Left cardiac atrium (tissue), 4 donors: Measurements from ENCODE around the gene CUL1. TPM values are rescaled to one million over a fixed set of nuclear protein-coding genes. Genes with fewer than 3 reads are reported as not detected.
A peak's percentile ranks its signal among the peaks of the same experiment; 100 is the strongest.
"Not testable (repeated sequence)": the region's sequence is repeated elsewhere in the genome, so short reads cannot be mapped to it uniquely, and the experiment has no call there.

ENCODE experiments used
- ATAC-seq, 2 donors: fragments of 200-7000 bp; cut with Tn5 transposase; one replicate each; pipeline ENCODE4 v1.9.1; 2020; ENCODE audit warnings: mild to moderate bottlenecking in 2 of 2, moderate library complexity in 2 of 2
- DNase-seq: peaks from one replicate; pipeline ENCODE4 v3.0.0-alpha.2; 2020
- intact Hi-C, 2 donors: fragments of 100-400 bp; cut with DNase I; formaldehyde crosslinking; loops; one replicate each; pipeline versions ENCODE4 v1.14.1 to v1.15.1; 2022 to 2023
- total RNA-seq, 2 donors: library from RNA; stranded (reverse); fragmentation: NEBNext Ultra II Directional; extraction: Animal tissue kit (Norgen Biotek cat#: 25700); gene quantifications; one replicate each; pipeline ENCODE4 v1.2.1, GENCODE V29; 2021
- donor health status: DM: no; HTN: yes; CAD: no.
- donor health status: DM: no; HTN: yes; CAD: no; lungs with severe emphysema.
- donor health status: DM: yes; HTN: yes; CAD: no.
- donor health status: Dilated cardiomyopathy.

The CUL1 gene
- total RNA-seq, 2 donors from 2014 or later, result 40.8 to 52.2 TPM

- ATAC-seq, result no peak
These were observed 4.1 kb upstream of the CUL1 start for GRCh38 chr7:148694631-148695030.

GRCh38 chr7:148695953-148696352 is 2.8 kb upstream of the CUL1 start:
- ATAC-seq (no peak), DNase-seq (no peak)
- intact Hi-C loops, result no loop called here

More at GRCh38 chr7:148694631-148695030, 4.1 kb upstream of the CUL1 start:
- intact Hi-C loops, result no loop called here
- DNase-seq, result no peak

- intact Hi-C loops, result no loop called here
- no peak for DNase-seq
- ATAC-seq, result no peak
These were observed 1.9 kb upstream of the CUL1 start for GRCh38 chr7:148696787-148697186.

- intact Hi-C loops, result no loop called here
- peak; percentile 51 for DNase-seq
- ATAC-seq, result peak; percentile 3 to 14
These were observed 1.3 kb upstream of the CUL1 start for GRCh38 chr7:148697256-148698006.

- ATAC-seq (no peak), DNase-seq (no peak)
- intact Hi-C loops, result no loop called here
These were observed 701 bp upstream of the CUL1 start for GRCh38 chr7:148698007-148698396.

GRCh38 chr7:148699024-148699781 is 500 bp downstream of the CUL1 start:
- peak; percentile 60 to 69 for ATAC-seq

GRCh38 chr7:148699782-148700629 is 1.3 kb downstream of the CUL1 start:
- DNase-seq (no peak), ATAC-seq (peak in 1 of 2 donors; percentile 4)
- intact Hi-C loops, result loop anchor here in 1 of 2 donors (10.0 kb wide), 1 partner anchor 75 kb away; no protein-coding TSS in a partner anchor

More at GRCh38 chr7:148699024-148699781, 500 bp downstream of the CUL1 start:
- DNase-seq, result peak; percentile 79
- intact Hi-C loops, result no loop called here

- ATAC-seq (no peak), DNase-seq (peak; percentile 28)
- intact Hi-C loops, result loop anchor here in 1 of 2 donors (10.0 kb wide), 1 partner anchor 74 kb away; no protein-coding TSS in a partner anchor
These were observed 2.0 kb downstream of the CUL1 start for GRCh38 chr7:148700661-148701064.

GRCh38 chr7:148701414-148701813 is 2.7 kb downstream of the CUL1 start:
- intact Hi-C loops, result loop anchor here in 1 of 2 donors (10.0 kb wide), 1 partner anchor 73 kb away; no protein-coding TSS in a partner anchor
- ATAC-seq (no peak), DNase-seq (no peak)

- DNase-seq, result no peak
- ATAC-seq, result no peak
- intact Hi-C loops, result loop anchor here in 1 of 2 donors (10.0 kb wide), 1 partner anchor 72 kb away; no protein-coding TSS in a partner anchor
These were observed 4.4 kb downstream of the CUL1 start for GRCh38 chr7:148702876-148703670.

- ATAC-seq, DNase-seq: not testable (repeated sequence)
- intact Hi-C loops, result loop anchor here in 1 of 2 donors (10.0 kb wide), 1 partner anchor 71 kb away; no protein-coding TSS in a partner anchor
These were observed 4.9 kb downstream of the CUL1 start for GRCh38 chr7:148703671-148703962.

GRCh38 chr7:148704189-148704588 is 5.5 kb downstream of the CUL1 start:
- intact Hi-C loops, result loop anchor here in 1 of 2 donors (10.0 kb wide), 1 partner anchor 71 kb away; no protein-coding TSS in a partner anchor
- ATAC-seq (no peak), DNase-seq (no peak)

GRCh38 chr7:148704970-148705369 is 6.3 kb downstream of the CUL1 start:
- DNase-seq (no peak), ATAC-seq (no peak)
- intact Hi-C loops, result loop anchor here in 1 of 2 donors (10.0 kb wide), 1 partner anchor 70 kb away; no protein-coding TSS in a partner anchor

GRCh38 chr7:148706368-148706767 is 7.7 kb downstream of the CUL1 start:
- no peak for ATAC-seq
- intact Hi-C loops, result loop anchor here in 1 of 2 donors (10.0 kb wide), 1 partner anchor 68 kb away; no protein-coding TSS in a partner anchor
- no peak for DNase-seq

GRCh38 chr7:148708026-148708885 is 9.6 kb downstream of the CUL1 start:
- intact Hi-C loops, result loop anchor here in 1 of 2 donors (10.0 kb wide), 1 partner anchor 67 kb away; no protein-coding TSS in a partner anchor
- DNase-seq (no peak), ATAC-seq (peak in 1 of 2 donors; percentile 26)

GRCh38 chr7:148709014-148709413 is 10.3 kb downstream of the CUL1 start:
- DNase-seq, result no peak
- intact Hi-C loops, result loop anchor here in 1 of 2 donors (10.0 kb wide), 1 partner anchor 66 kb away; no protein-coding TSS in a partner anchor
- ATAC-seq, result no peak

- intact Hi-C loops, DNase-seq, ATAC-seq: not testable (repeated sequence)
These were observed 11.7 kb downstream of the CUL1 start for GRCh38 chr7:148710426-148710825.
